GM15510 (cell line): ENCODE results near the gene GCNT1.

ENCODE experiments used
- POLR2A ChIP-seq: IDR thresholded peaks from 3 replicates; pipeline ENCODE4 v1.6.1; 2011; ENCODE audit warnings: borderline replicate concordance; ENCODE audit not compliant: insufficient read length; ENCODE audit errors: extremely low read depth

GCNT1 gene

GRCh38 chr9:76552751-76553455 is 93.9 kb downstream of the GCNT1 start:
- TF ChIP-seq POLR2A, result no peak

GRCh38 chr9:76553680-76554079 is 94.7 kb downstream of the GCNT1 start:
- no peak for TF ChIP-seq POLR2A
